ENCODE data around the gene MPDZ.

- TF ChIP-seq CTCF (IDR thresholded peaks at IDR 0.05) (no peak), TCF7L2 (IDR thresholded peaks at IDR 0.05; ENCODE audit: low read depth, low read length) (no peak), POLR2AphosphoS5 (IDR thresholded peaks at IDR 0.05; ENCODE audit: low read depth, low read length) (no peak), REST (IDR thresholded peaks at IDR 0.05; ENCODE audit: insufficient read depth in 1 of 2, low read depth in 2 of 2, low read length in 1 of 2) (no peak), SIN3A (IDR thresholded peaks at IDR 0.05; ENCODE audit: borderline replicate concordance, insufficient read depth, low read depth, low read length) (no peak)
Measured at GRCh38 chr9:13139641-13140171, 139.8 kb downstream of the MPDZ start.
